Uterus (tissue), 4 donors: ENCODE measurements around the gene IL15RA. TPM values are rescaled to one million over a fixed set of nuclear protein-coding genes. Genes with fewer than 3 reads are reported as not detected.
A peak's percentile ranks its signal among the peaks of the same experiment; 100 is the strongest.
"Not testable (repeated sequence)": the region's sequence is repeated elsewhere in the genome, so short reads cannot be mapped to it uniquely, and the experiment has no call there.

Source experiments
- DNase-seq, 2 donors: peaks; one replicate each; pipeline ENCODE4 v3.0.0-alpha.2; 2019 to 2020
- H3K27ac ChIP-seq, 2 donors: fragments of 200-600 bp; sonication (generic); 1 replicate in 1 of 2; 2 replicates in 1 of 2; pipeline ENCODE4 v1.5.1; 2016 to 2018
- H3K27me3 ChIP-seq, 2 donors: fragments of 200-600 bp; sonication (generic); one replicate each; pipeline ENCODE4 v1.5.1; 2018 to 2019; ENCODE audit warnings: control low read depth in 1 of 2
- H3K36me3 ChIP-seq, 2 donors: fragments of 200-600 bp; sonication (generic); one replicate each; pipeline ENCODE4 v1.5.1; 2019; ENCODE audit warnings: control low read depth in 1 of 2
- H3K4me1 ChIP-seq, 2 donors: fragments of 200-600 bp; sonication (generic); one replicate each; pipeline ENCODE4 v1.5.1; 2018 to 2019; ENCODE audit warnings: control low read depth in 1 of 2
- H3K4me3 ChIP-seq, 2 donors: fragments of 200-600 bp; sonication (generic); 1 replicate in 1 of 2; 2 replicates in 1 of 2; pipeline ENCODE4 v1.5.1; 2018 to 2019; ENCODE audit warnings: mild to moderate bottlenecking in 1 of 2
- H3K9me3 ChIP-seq, 2 donors: fragments of 200-600 bp; sonication (generic); one replicate each; pipeline ENCODE4 v1.5.1; 2019; ENCODE audit warnings: control low read depth in 1 of 2
- CTCF ChIP-seq, 4 experiments: fragments of 200-600 bp in 2 of 4; fragments of 450-650 bp in 2 of 4; sonication (generic) in 2 of 4; IDR thresholded peaks; one replicate each; pipeline ENCODE4 v1.5.1; 2016 to 2019; ENCODE audit warnings: antibody characterized with exemption in 4 of 4, mild to moderate bottlenecking in 2 of 4, moderate library complexity in 1 of 4
- POLR2A ChIP-seq, 2 donors: fragments of 450-650 bp; IDR thresholded peaks; one replicate each; pipeline ENCODE4 v1.6.1; 2016; ENCODE audit warnings: antibody characterized with exemption in 2 of 2, mild to moderate bottlenecking in 1 of 2, moderate library complexity in 1 of 2
- intact Hi-C: fragments of 100-400 bp; cut with DNase I; formaldehyde crosslinking; loops from one replicate; pipeline ENCODE4 v1.15.1; 2023; ENCODE audit warnings: low total_unique reads
- total RNA-seq, 4 donors: library from RNA; depleted of rRNA in 3 of 4; stranded (reverse); fragments of >200 nt in 3 of 4; gene quantifications; one replicate each; pipeline versions ENCODE4 v1.1.0 to v1.2.4, GENCODE V29; 2014 to 2023
- donor health status: DM: yes; HTN: yes; CAD: no.

IL15RA gene
- total RNA-seq, 4 donors from 2014 or later = 1.6 to 42.5 (median 31.9) TPM

GRCh38 chr10:5911670-5912069 lies 65.7 kb downstream of the IL15RA start:
- no peaks in the 10 kb centered on the region for H3K36me3 ChIP-seq
- H3K27me3 ChIP-seq = no peaks in the 10 kb centered on the region
- no peak for TF ChIP-seq CTCF (IDR thresholded peaks at IDR 0.05)
- no peak for TF ChIP-seq POLR2A (IDR thresholded peaks at IDR 0.05)
- no peak overlapping the region for H3K4me3 ChIP-seq
- no peaks in the 10 kb centered on the region for H3K9me3 ChIP-seq
- no peaks in the 10 kb centered on the region for H3K4me1 ChIP-seq
- DNase-seq = no peak
- no peak overlapping the region for H3K27ac ChIP-seq
- intact Hi-C loops = no loop called here

GRCh38 chr10:5910323-5911100 lies 66.8 kb downstream of the IL15RA start:
- H3K27ac ChIP-seq = peak overlapping the region in 1 of 2 donors; percentile 18
- no peaks in the 10 kb centered on the region for H3K27me3 ChIP-seq
- H3K9me3 ChIP-seq = no peaks in the 10 kb centered on the region
- intact Hi-C loops = no loop called here
- no peaks in the 10 kb centered on the region for H3K36me3 ChIP-seq
- no peaks in the 10 kb centered on the region for H3K4me1 ChIP-seq
- no peak overlapping the region for H3K4me3 ChIP-seq
- no peak for TF ChIP-seq CTCF (IDR thresholded peaks at IDR 0.05)
- no peak for TF ChIP-seq POLR2A (IDR thresholded peaks at IDR 0.05)
- no peak for DNase-seq

GRCh38 chr10:5908676-5909075 lies 68.7 kb downstream of the IL15RA start:
- H3K4me1 ChIP-seq, H3K36me3 ChIP-seq, H3K9me3 ChIP-seq, H3K27ac ChIP-seq, DNase-seq, H3K4me3 ChIP-seq, H3K27me3 ChIP-seq, intact Hi-C loops: not testable (repeated sequence)

GRCh38 chr10:5906651-5907050 lies 70.7 kb downstream of the IL15RA start:
- Histone ChIP-seq H3K27ac (no peak overlapping the region), H3K36me3 (no peaks in the 10 kb centered on the region), H3K9me3 (no peaks in the 10 kb centered on the region), H3K4me3 (no peak overlapping the region), H3K27me3 (no peaks in the 10 kb centered on the region), H3K4me1 (no peaks in the 10 kb centered on the region)
- TF ChIP-seq CTCF (IDR thresholded peaks at IDR 0.05) = no peak
- no peak for DNase-seq
- intact Hi-C loops = no loop called here

- no peak for TF ChIP-seq POLR2A (IDR thresholded peaks at IDR 0.05)
- TF ChIP-seq CTCF (IDR thresholded peaks at IDR 0.05) = peak in 1 of 4 experiments; percentile 3
- no peaks in the 10 kb centered on the region for H3K27me3 ChIP-seq
- no peak overlapping the region for H3K27ac ChIP-seq
- no peak for DNase-seq
- no peaks in the 10 kb centered on the region for H3K36me3 ChIP-seq
- intact Hi-C loops = no loop called here
- no peaks in the 10 kb centered on the region for H3K9me3 ChIP-seq
- H3K4me3 ChIP-seq = no peak overlapping the region
- H3K4me1 ChIP-seq = no peaks in the 10 kb centered on the region
Measured at GRCh38 chr10:5905854-5906507, 71.4 kb downstream of the IL15RA start.
